H9 (cell line): Measurements from ENCODE around the gene PIM3. TPM values are rescaled to one million over a fixed set of nuclear protein-coding genes. Genes with fewer than 3 reads are reported as not detected.

Experiments used
- DNase-seq: peaks from one replicate; pipeline ENCODE4 v3.0.0-alpha.2; 2017
- H2AFZ ChIP-seq: one replicate; pipeline ENCODE4 v1.6.1; 2013; ENCODE audit warnings: mild to moderate bottlenecking, low read length, control low read depth, moderate library complexity
- H2AK5ac ChIP-seq: 2 replicates; pipeline ENCODE4 v1.6.1; 2013; ENCODE audit warnings: low read length, control low read depth, mixed read lengths; ENCODE audit not compliant: insufficient read length
- H2BK120ac ChIP-seq: one replicate; pipeline ENCODE4 v1.6.1; 2013; ENCODE audit warnings: low read depth, mild to moderate bottlenecking, low read length, control low read depth, inconsistent platforms; ENCODE audit not compliant: poor library complexity, severe bottlenecking
- H2BK12ac ChIP-seq: 2 replicates; pipeline ENCODE4 v1.6.1; 2013; ENCODE audit warnings: low read length, control low read depth, mixed read lengths, low read depth; ENCODE audit not compliant: insufficient read length
- H2BK15ac ChIP-seq: 2 replicates; pipeline ENCODE4 v1.6.1; 2013; ENCODE audit warnings: low read depth, low read length, control low read depth
- H2BK20ac ChIP-seq: one replicate; pipeline ENCODE4 v1.6.1; 2013; ENCODE audit warnings: low read depth, mild to moderate bottlenecking, low read length, control low read depth, inconsistent platforms; ENCODE audit not compliant: poor library complexity, severe bottlenecking
- H2BK5ac ChIP-seq: 2 replicates; pipeline ENCODE4 v1.6.1; 2013; ENCODE audit warnings: low read length, control low read depth, mixed read lengths; ENCODE audit not compliant: insufficient read length
- H3K14ac ChIP-seq: 2 replicates; pipeline ENCODE4 v1.6.1; 2013; ENCODE audit warnings: low read length, control low read depth; ENCODE audit not compliant: insufficient read depth
- H3K18ac ChIP-seq: 2 replicates; pipeline ENCODE4 v1.6.1; 2013; ENCODE audit warnings: low read depth, mild to moderate bottlenecking, mixed read lengths, low read length, control low read depth; ENCODE audit not compliant: insufficient read length
- H3K23ac ChIP-seq: 2 replicates; pipeline ENCODE4 v1.6.1; 2013; ENCODE audit warnings: low read length, control low read depth, mixed read lengths, low read depth; ENCODE audit not compliant: insufficient read length
- H3K23me2 ChIP-seq: 2 replicates; pipeline ENCODE4 v1.6.1; 2013; ENCODE audit warnings: low read depth, mild to moderate bottlenecking, mixed read lengths, low read length, control low read depth; ENCODE audit not compliant: insufficient read length, poor library complexity, severe bottlenecking
- H3K27ac ChIP-seq: 2 replicates; pipeline ENCODE4 v1.5.1; 2013; ENCODE audit warnings: low read length, control low read depth, mixed read lengths, low read depth; ENCODE audit not compliant: insufficient read length
- H3K27me3 ChIP-seq: 2 replicates; pipeline ENCODE4 v1.6.1; 2013; ENCODE audit warnings: low read length, control low read depth, inconsistent platforms; ENCODE audit not compliant: insufficient read depth
- H3K4ac ChIP-seq: 2 replicates; pipeline ENCODE4 v1.6.1; 2013; ENCODE audit warnings: low read depth, mild to moderate bottlenecking, control low read depth, inconsistent platforms, low read length, moderate library complexity
- H3K4me1 ChIP-seq: 2 replicates; pipeline ENCODE4 v1.6.1; 2013; ENCODE audit warnings: low read length, control low read depth, inconsistent platforms; ENCODE audit not compliant: insufficient read depth
- H3K4me2 ChIP-seq: 2 replicates; pipeline ENCODE4 v1.6.1; 2013; ENCODE audit warnings: low read length, control low read depth, mixed read lengths; ENCODE audit not compliant: insufficient read length, insufficient read depth
- H3K56ac ChIP-seq: 2 replicates; pipeline ENCODE4 v1.6.1; 2013; ENCODE audit warnings: low read depth, mild to moderate bottlenecking, mixed read lengths, low read length, control low read depth; ENCODE audit not compliant: insufficient read length
- H3K79me1 ChIP-seq: 2 replicates; pipeline ENCODE4 v1.6.1; 2013; ENCODE audit warnings: low read depth, mild to moderate bottlenecking, moderate library complexity, low read length, control low read depth, inconsistent platforms; ENCODE audit not compliant: insufficient read depth, poor library complexity, severe bottlenecking
- H3K79me2 ChIP-seq: 2 replicates; pipeline ENCODE4 v1.6.1; 2013; ENCODE audit warnings: low read length, control low read depth, inconsistent platforms; ENCODE audit not compliant: insufficient read depth
- H3K9ac ChIP-seq: 2 replicates; pipeline ENCODE4 v1.6.1; 2013; ENCODE audit warnings: low read length, control low read depth, mixed read lengths; ENCODE audit not compliant: insufficient read length; ENCODE audit errors: extremely low read depth
- H3K9me3 ChIP-seq: one replicate; pipeline ENCODE4 v1.6.1; 2013; ENCODE audit warnings: low read depth, low read length, inconsistent platforms; ENCODE audit not compliant: control insufficient read depth
- H3T11ph ChIP-seq: one replicate; pipeline ENCODE4 v1.6.1; 2013; ENCODE audit warnings: mild to moderate bottlenecking, low read length, control low read depth, inconsistent platforms
- H4K20me1 ChIP-seq: one replicate; pipeline ENCODE4 v1.6.1; 2013; ENCODE audit not compliant: control insufficient read depth, insufficient read length, insufficient read depth
- H4K5ac ChIP-seq: 2 replicates; pipeline ENCODE4 v1.6.1; 2013; ENCODE audit warnings: low read depth, mild to moderate bottlenecking, mixed read lengths, low read length, control low read depth; ENCODE audit not compliant: insufficient read length
- H4K8ac ChIP-seq: replicated peaks from 2 replicates; pipeline ENCODE4 v1.6.1; 2013; ENCODE audit warnings: low read length, control low read depth, mixed read lengths, low read depth; ENCODE audit not compliant: insufficient read length
- H4K91ac ChIP-seq: 2 replicates; pipeline ENCODE4 v1.6.1; 2013; ENCODE audit warnings: low read depth, mild to moderate bottlenecking, moderate library complexity, mixed read lengths, low read length, control low read depth; ENCODE audit not compliant: insufficient read length
- H3K27ac Mint-ChIP-seq, 3 experiments: 2 replicates in 2 of 3; 3 replicates in 1 of 3; pipeline ENCODE4 v1.8.0; 2020 to 2021; ENCODE audit warnings: mixed read lengths in 3 of 3, mild to moderate bottlenecking in 1 of 3, moderate library complexity in 1 of 3
- H3K27me3 Mint-ChIP-seq: 2 replicates; pipeline ENCODE4 v1.8.0; 2021; ENCODE audit warnings: low read depth, mild to moderate bottlenecking, moderate library complexity, mixed read lengths
- H3K36me3 Mint-ChIP-seq, 3 experiments: 2 replicates in 2 of 3; 3 replicates in 1 of 3; pipeline ENCODE4 v1.8.0; 2020 to 2021; ENCODE audit warnings: low read depth in 3 of 3, mixed read lengths in 3 of 3; ENCODE audit not compliant: insufficient read depth in 1 of 3
- H3K4me1 Mint-ChIP-seq, 2 experiments: 2 replicates each; pipeline ENCODE4 v1.8.0; 2020; ENCODE audit warnings: mixed read lengths in 2 of 2
- H3K4me3 Mint-ChIP-seq, 2 experiments: 2 replicates in 1 of 2; 3 replicates in 1 of 2; pipeline ENCODE4 v1.8.0; 2020 to 2021; ENCODE audit warnings: mild to moderate bottlenecking in 2 of 2, mixed read lengths in 2 of 2, moderate library complexity in 1 of 2
- H3K9me3 Mint-ChIP-seq, 2 experiments: 2 replicates in 1 of 2; 3 replicates in 1 of 2; pipeline ENCODE4 v1.8.0; 2020; ENCODE audit warnings: mild to moderate bottlenecking in 2 of 2, mixed read lengths in 2 of 2, moderate library complexity in 1 of 2
- WGBS: extraction: QIAGEN DNeasy Blood & Tissue Kit; methylation state at CpG from one replicate; pipeline ENCODE4 v1.1.7; 2013; ENCODE audit warnings: missing lambda C conversion rate, low lambda C conversion rate, mixed read lengths; ENCODE audit not compliant: insufficient read length; ENCODE audit errors: extremely low coverage; 5-methylcytosine and 5-hydroxymethylcytosine counted together
- total RNA-seq: library from RNA; stranded (reverse); gene quantifications from 2 replicates; pipeline ENCODE4 v1.2.1, GENCODE V29; 2021
- TF ChIP-seq, protein P1 (sequence below): fragments of 200-600 bp; sonication (generic); conservative IDR thresholded peaks from 3 replicates; pipeline ENCODE4 v1.8.0; 2021; ENCODE audit warnings: antibody characterized with exemption, mild to moderate bottlenecking

The PIM3 gene
- total RNA-seq, 1 experiment from 2014 or later, result 43.4 TPM

DNA sequence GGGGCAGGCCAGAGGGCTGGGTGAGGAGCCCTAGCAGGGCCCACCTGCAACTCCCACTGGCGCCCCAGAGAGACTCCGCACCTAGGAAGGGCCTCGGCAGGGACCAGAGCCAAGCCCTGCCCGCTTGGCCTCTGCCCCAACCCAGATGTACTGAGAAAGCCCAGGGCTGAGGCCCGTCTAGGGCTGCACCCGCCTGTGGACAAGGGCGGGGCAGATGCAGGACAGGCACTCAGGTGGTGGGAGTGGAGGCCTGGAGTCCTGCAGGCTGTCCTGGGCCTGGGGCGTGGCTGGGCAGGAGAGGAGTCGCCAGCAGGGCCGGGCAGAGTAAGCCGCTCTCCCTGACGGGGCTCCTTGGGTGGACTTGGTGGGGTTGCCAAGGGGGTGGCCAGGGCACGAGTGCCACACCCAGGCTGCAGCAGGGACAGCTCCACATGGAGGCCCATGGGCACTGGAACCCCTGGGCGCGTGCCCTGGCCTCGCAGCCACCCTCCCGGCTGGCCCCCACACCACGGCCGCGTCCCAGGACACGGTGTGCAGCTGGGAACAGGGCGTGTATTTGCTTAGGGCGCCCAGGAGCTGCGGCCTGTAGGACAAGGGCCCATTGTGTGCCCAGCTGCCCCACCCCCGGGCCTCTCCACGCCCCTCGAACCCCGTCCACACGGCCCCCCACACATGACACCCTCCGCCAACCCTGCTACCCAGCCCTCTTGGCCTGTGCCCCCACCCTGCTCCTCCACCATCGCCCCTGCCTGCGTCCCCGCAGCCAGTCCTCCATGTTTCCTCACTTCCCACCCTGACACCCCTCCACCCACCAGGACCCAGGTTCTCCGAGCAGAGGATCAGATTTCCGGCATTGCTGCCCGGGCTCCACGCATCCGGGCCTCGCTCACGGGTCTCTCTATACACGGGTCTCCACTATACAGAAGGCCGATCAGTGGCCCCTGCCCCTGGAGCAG lies 11.3 kb upstream of the PIM3 start:
- Histone ChIP-seq H3K79me2 (no peaks in the 10 kb centered on the region), H2BK5ac (no peak overlapping the region), H3K23me2 (no peaks in the 10 kb centered on the region), H3K9me3 (no peaks in the 10 kb centered on the region), H2BK20ac (no peak overlapping the region), H3K23ac (no peak overlapping the region), H2BK15ac (no peak overlapping the region), H3K18ac (no peak overlapping the region), H3T11ph (no peak overlapping the region), H4K20me1 (no peaks in the 10 kb centered on the region), H3K9ac (no peak overlapping the region), H2BK12ac (no peak overlapping the region), H3K27me3 (no peaks in the 10 kb centered on the region), H3K4me2 (no peak overlapping the region), H2BK120ac (no peak overlapping the region), H3K79me1 (no peaks in the 10 kb centered on the region), H3K14ac (no peak overlapping the region; the same call in 1 of the 2 replicates), H4K8ac (no peak overlapping the region), H3K56ac (no peak overlapping the region), H3K27ac (no peak overlapping the region), H2AFZ (no peak overlapping the region), H4K91ac (no peak overlapping the region), H2AK5ac (no peak overlapping the region), H4K5ac (no peak overlapping the region), H3K4ac (no peak overlapping the region), H3K4me1 (no peaks in the 10 kb centered on the region)
- no peaks in the 10 kb centered on the region for H3K36me3 Mint-ChIP-seq
- no peak overlapping the region for H3K4me3 Mint-ChIP-seq
- no peaks in the 10 kb centered on the region for H3K27me3 Mint-ChIP-seq
- no peak for DNase-seq
- no CpG with 5 or more reads among the region's 42 CpGs for WGBS
- no peaks in the 10 kb centered on the region for H3K9me3 Mint-ChIP-seq
- H3K27ac Mint-ChIP-seq, result peak overlapping the region in 2 of 3 experiments; percentile 52 to 68; a peak in 2 of 7 replicates
- peaks cover 13 to 30% of the 10 kb centered on the region in 2 experiments for H3K4me1 Mint-ChIP-seq
- TF ChIP-seq, protein P1, sequence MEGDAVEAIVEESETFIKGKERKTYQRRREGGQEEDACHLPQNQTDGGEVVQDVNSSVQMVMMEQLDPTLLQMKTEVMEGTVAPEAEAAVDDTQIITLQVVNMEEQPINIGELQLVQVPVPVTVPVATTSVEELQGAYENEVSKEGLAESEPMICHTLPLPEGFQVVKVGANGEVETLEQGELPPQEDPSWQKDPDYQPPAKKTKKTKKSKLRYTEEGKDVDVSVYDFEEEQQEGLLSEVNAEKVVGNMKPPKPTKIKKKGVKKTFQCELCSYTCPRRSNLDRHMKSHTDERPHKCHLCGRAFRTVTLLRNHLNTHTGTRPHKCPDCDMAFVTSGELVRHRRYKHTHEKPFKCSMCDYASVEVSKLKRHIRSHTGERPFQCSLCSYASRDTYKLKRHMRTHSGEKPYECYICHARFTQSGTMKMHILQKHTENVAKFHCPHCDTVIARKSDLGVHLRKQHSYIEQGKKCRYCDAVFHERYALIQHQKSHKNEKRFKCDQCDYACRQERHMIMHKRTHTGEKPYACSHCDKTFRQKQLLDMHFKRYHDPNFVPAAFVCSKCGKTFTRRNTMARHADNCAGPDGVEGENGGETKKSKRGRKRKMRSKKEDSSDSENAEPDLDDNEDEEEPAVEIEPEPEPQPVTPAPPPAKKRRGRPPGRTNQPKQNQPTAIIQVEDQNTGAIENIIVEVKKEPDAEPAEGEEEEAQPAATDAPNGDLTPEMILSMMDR, result no peak
